Measurements from ENCODE around the gene GLT6D1.

Gene GLT6D1

GRCh38 chr9:135601988-135602387 lies 37.4 kb downstream of the GLT6D1 start:
- DNase-seq (ENCODE audit: low read depth): no peak
- TF ChIP-seq, protein P1, sequence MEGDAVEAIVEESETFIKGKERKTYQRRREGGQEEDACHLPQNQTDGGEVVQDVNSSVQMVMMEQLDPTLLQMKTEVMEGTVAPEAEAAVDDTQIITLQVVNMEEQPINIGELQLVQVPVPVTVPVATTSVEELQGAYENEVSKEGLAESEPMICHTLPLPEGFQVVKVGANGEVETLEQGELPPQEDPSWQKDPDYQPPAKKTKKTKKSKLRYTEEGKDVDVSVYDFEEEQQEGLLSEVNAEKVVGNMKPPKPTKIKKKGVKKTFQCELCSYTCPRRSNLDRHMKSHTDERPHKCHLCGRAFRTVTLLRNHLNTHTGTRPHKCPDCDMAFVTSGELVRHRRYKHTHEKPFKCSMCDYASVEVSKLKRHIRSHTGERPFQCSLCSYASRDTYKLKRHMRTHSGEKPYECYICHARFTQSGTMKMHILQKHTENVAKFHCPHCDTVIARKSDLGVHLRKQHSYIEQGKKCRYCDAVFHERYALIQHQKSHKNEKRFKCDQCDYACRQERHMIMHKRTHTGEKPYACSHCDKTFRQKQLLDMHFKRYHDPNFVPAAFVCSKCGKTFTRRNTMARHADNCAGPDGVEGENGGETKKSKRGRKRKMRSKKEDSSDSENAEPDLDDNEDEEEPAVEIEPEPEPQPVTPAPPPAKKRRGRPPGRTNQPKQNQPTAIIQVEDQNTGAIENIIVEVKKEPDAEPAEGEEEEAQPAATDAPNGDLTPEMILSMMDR (IDR thresholded peaks at IDR 0.05; ENCODE audit: control insufficient read depth, extremely low read depth, insufficient read depth): no peak
- H3K4me3 ChIP-seq (ENCODE audit: low read depth, low read length): no peak overlapping the region

GRCh38 chr9:135600296-135600817 lies 39.0 kb downstream of the GLT6D1 start:
- no peak for DNase-seq (ENCODE audit: low read depth)
- no peak overlapping the region for H3K4me3 ChIP-seq (ENCODE audit: low read depth, low read length)
- TF ChIP-seq, protein P1 (IDR thresholded peaks at IDR 0.05; ENCODE audit: control insufficient read depth, extremely low read depth, insufficient read depth): no peak

DNA sequence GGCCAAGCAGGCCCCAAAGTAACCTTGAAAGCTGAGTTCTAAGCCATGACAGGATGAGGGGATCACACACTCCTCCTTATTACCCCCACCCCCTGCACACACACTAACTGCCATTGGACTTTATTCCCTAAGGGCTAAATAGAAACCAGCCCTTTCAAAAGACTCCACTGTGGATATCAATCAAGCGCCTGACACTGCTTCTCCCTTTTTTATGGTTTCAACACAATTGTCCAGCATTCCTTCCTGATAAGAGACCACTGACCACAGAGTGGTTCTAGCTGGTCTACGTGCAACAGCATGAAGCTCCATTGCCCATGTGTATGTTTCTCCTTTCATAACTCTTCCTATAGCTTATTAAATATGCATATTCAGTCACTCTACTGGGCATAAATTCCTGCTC lies 43.1 kb downstream of the GLT6D1 start:
- no peak overlapping the region for H3K4me3 ChIP-seq (ENCODE audit: low read depth, low read length)
- TF ChIP-seq, protein P1 (IDR thresholded peaks at IDR 0.05; ENCODE audit: control insufficient read depth, extremely low read depth, insufficient read depth): no peak
- no peak for DNase-seq (ENCODE audit: low read depth)

- no peak for DNase-seq (ENCODE audit: low read depth)
- no peak overlapping the region for H3K4me3 ChIP-seq (ENCODE audit: low read depth, low read length)
- TF ChIP-seq, protein P1 (IDR thresholded peaks at IDR 0.05; ENCODE audit: control insufficient read depth, extremely low read depth, insufficient read depth): no peak
These were observed 46.7 kb downstream of the GLT6D1 start for GRCh38 chr9:135592625-135593024.

- TF ChIP-seq, protein P1 (IDR thresholded peaks at IDR 0.05; ENCODE audit: control insufficient read depth, extremely low read depth, insufficient read depth): no peak
- H3K4me3 ChIP-seq (ENCODE audit: low read depth, low read length): no peak overlapping the region
- DNase-seq (ENCODE audit: low read depth): no peak
These were observed 47.1 kb downstream of the GLT6D1 start for GRCh38 chr9:135592331-135592590.

- TF ChIP-seq, protein P1 (IDR thresholded peaks at IDR 0.05; ENCODE audit: control insufficient read depth, extremely low read depth, insufficient read depth): no peak
- no peak for DNase-seq (ENCODE audit: low read depth)
- H3K4me3 ChIP-seq (ENCODE audit: low read depth, low read length): no peak overlapping the region
These were observed 47.6 kb downstream of the GLT6D1 start for GRCh38 chr9:135591506-135592330.
